ENCODE results near the gene RACK1. TPM values are rescaled to one million over a fixed set of nuclear protein-coding genes. Genes with fewer than 3 reads are reported as not detected.

The RACK1 gene
- total RNA-seq, 2 donors from 2014 or later: 3,606 to 3,662 TPM

GRCh38 chr5:181246276-181247049 lies 2.8 kb upstream of the RACK1 start:
- H3K36me3 Mint-ChIP-seq (ENCODE audit: insufficient read depth in 2 of 2): peaks cover 29 to 35% of the 10 kb centered on the region in 2 donors
- H3K4me3 Mint-ChIP-seq: peak overlapping the region; percentile 81 to 98
- no peaks in the 10 kb centered on the region for H3K27me3 Mint-ChIP-seq (ENCODE audit: low read depth)
- H3K9me3 Mint-ChIP-seq: no peaks in the 10 kb centered on the region
- peak overlapping the region; percentile 98 for H3K27ac Mint-ChIP-seq
- DNase-seq (peak; percentile 86 to 90), ATAC-seq (replicated peaks in 1 of 2) (peak; percentile 50 to 58)
- H3K4me1 Mint-ChIP-seq (ENCODE audit: low read depth): peaks cover 67% of the 10 kb centered on the region

- peak in 1 of 2 donors; percentile 1 for ATAC-seq (replicated peaks in 1 of 2)
- Mint-ChIP-seq H3K9me3 (no peaks in the 10 kb centered on the region), H3K36me3 (ENCODE audit: insufficient read depth in 2 of 2) (peaks cover 32 to 43% of the 10 kb centered on the region in 2 donors), H3K27ac (peak overlapping the region; percentile 98), H3K4me3 (peak overlapping the region; percentile 81 to 98), H3K27me3 (ENCODE audit: low read depth) (no peaks in the 10 kb centered on the region), H3K4me1 (ENCODE audit: low read depth) (peaks cover 67% of the 10 kb centered on the region)
- no peak for DNase-seq
Observed at GRCh38 chr5:181245427-181246275, 1.9 kb upstream of the RACK1 start.

GRCh38 chr5:181243018-181243563 lies 615 bp downstream of the RACK1 start:
- H3K4me3 Mint-ChIP-seq: peak overlapping the region; percentile 93 to 98
- no peak for ATAC-seq (replicated peaks in 1 of 2)
- DNase-seq: no peak
- peak overlapping the region; percentile 99 for H3K27ac Mint-ChIP-seq
- no peaks in the 10 kb centered on the region for H3K27me3 Mint-ChIP-seq (ENCODE audit: low read depth)
- peaks cover 42 to 56% of the 10 kb centered on the region in 2 donors for H3K36me3 Mint-ChIP-seq (ENCODE audit: insufficient read depth in 2 of 2)
- H3K9me3 Mint-ChIP-seq: no peaks in the 10 kb centered on the region
- H3K4me1 Mint-ChIP-seq (ENCODE audit: low read depth): peaks cover 57% of the 10 kb centered on the region

GRCh38 chr5:181242031-181242451 lies 1.7 kb downstream of the RACK1 start:
- ATAC-seq (replicated peaks in 1 of 2) (no peak), DNase-seq (no peak)
- peak overlapping the region; percentile 99 for H3K27ac Mint-ChIP-seq
- H3K9me3 Mint-ChIP-seq: no peaks in the 10 kb centered on the region
- H3K27me3 Mint-ChIP-seq (ENCODE audit: low read depth): no peaks in the 10 kb centered on the region
- peaks cover 54% of the 10 kb centered on the region for H3K4me1 Mint-ChIP-seq (ENCODE audit: low read depth)
- peaks cover 49 to 60% of the 10 kb centered on the region in 2 donors for H3K36me3 Mint-ChIP-seq (ENCODE audit: insufficient read depth in 2 of 2)
- H3K4me3 Mint-ChIP-seq: peak overlapping the region; percentile 93 to 98

GRCh38 chr5:181241393-181241975 lies 2.2 kb downstream of the RACK1 start:
- ATAC-seq (replicated peaks in 1 of 2): peak; percentile 72 to 77
- peak overlapping the region; percentile 99 for H3K27ac Mint-ChIP-seq
- peak; percentile 73 to 74 for DNase-seq
- H3K27me3 Mint-ChIP-seq (ENCODE audit: low read depth): no peaks in the 10 kb centered on the region
- H3K4me1 Mint-ChIP-seq (ENCODE audit: low read depth): peaks cover 56% of the 10 kb centered on the region
- H3K9me3 Mint-ChIP-seq: no peaks in the 10 kb centered on the region
- peaks cover 49 to 64% of the 10 kb centered on the region in 2 donors for H3K36me3 Mint-ChIP-seq (ENCODE audit: insufficient read depth in 2 of 2)
- H3K4me3 Mint-ChIP-seq: peak overlapping the region; percentile 93 to 98

- no peak for ATAC-seq (replicated peaks in 1 of 2)
- Mint-ChIP-seq H3K9me3 (no peaks in the 10 kb centered on the region), H3K4me3 (peak overlapping the region; percentile 49 to 55), H3K27me3 (ENCODE audit: low read depth) (no peaks in the 10 kb centered on the region), H3K4me1 (ENCODE audit: low read depth) (peaks cover 40% of the 10 kb centered on the region), H3K36me3 (ENCODE audit: insufficient read depth in 2 of 2) (peaks cover 48 to 65% of the 10 kb centered on the region in 2 donors), H3K27ac (peak overlapping the region; percentile 85)
- DNase-seq: no peak
Observed at GRCh38 chr5:181239062-181239663, 4.5 kb downstream of the RACK1 start.

GRCh38 chr5:181237729-181238385 lies 5.8 kb downstream of the RACK1 start:
- H3K9me3 Mint-ChIP-seq: no peaks in the 10 kb centered on the region
- H3K36me3 Mint-ChIP-seq (ENCODE audit: insufficient read depth in 2 of 2): peaks cover 40 to 55% of the 10 kb centered on the region in 2 donors
- DNase-seq (no peak), ATAC-seq (replicated peaks in 1 of 2) (no peak)
- peak overlapping the region in 1 of 2 donors; percentile 40 for H3K4me3 Mint-ChIP-seq
- H3K27me3 Mint-ChIP-seq (ENCODE audit: low read depth): no peaks in the 10 kb centered on the region
- peaks cover 40% of the 10 kb centered on the region for H3K4me1 Mint-ChIP-seq (ENCODE audit: low read depth)
- peak overlapping the region; percentile 56 for H3K27ac Mint-ChIP-seq

GRCh38 chr5:181236954-181237641 lies 6.6 kb downstream of the RACK1 start:
- no peaks in the 10 kb centered on the region for H3K9me3 Mint-ChIP-seq
- peaks cover 39% of the 10 kb centered on the region for H3K4me1 Mint-ChIP-seq (ENCODE audit: low read depth)
- DNase-seq: no peak
- peak overlapping the region; percentile 56 for H3K27ac Mint-ChIP-seq
- H3K27me3 Mint-ChIP-seq (ENCODE audit: low read depth): no peaks in the 10 kb centered on the region
- H3K4me3 Mint-ChIP-seq: no peak overlapping the region
- H3K36me3 Mint-ChIP-seq (ENCODE audit: insufficient read depth in 2 of 2): peaks cover 33 to 47% of the 10 kb centered on the region in 2 donors
- ATAC-seq (replicated peaks in 1 of 2): no peak

GRCh38 chr5:181236471-181236870 lies 7.2 kb downstream of the RACK1 start:
- Mint-ChIP-seq H3K36me3 (ENCODE audit: insufficient read depth in 2 of 2) (peaks cover 26 to 41% of the 10 kb centered on the region in 2 donors), H3K27ac (peak overlapping the region; percentile 51), H3K9me3 (no peaks in the 10 kb centered on the region), H3K4me3 (no peak overlapping the region), H3K27me3 (ENCODE audit: low read depth) (no peaks in the 10 kb centered on the region), H3K4me1 (ENCODE audit: low read depth) (peaks cover 32% of the 10 kb centered on the region)
- no peak for ATAC-seq (replicated peaks in 1 of 2)
- no peak for DNase-seq

- Mint-ChIP-seq H3K27me3 (ENCODE audit: low read depth) (no peaks in the 10 kb centered on the region), H3K9me3 (no peaks in the 10 kb centered on the region), H3K4me3 (no peak overlapping the region), H3K27ac (peak overlapping the region; percentile 51), H3K36me3 (ENCODE audit: insufficient read depth in 2 of 2) (peaks cover 23 to 35% of the 10 kb centered on the region in 2 donors), H3K4me1 (ENCODE audit: low read depth) (peaks cover 26% of the 10 kb centered on the region)
- DNase-seq (no peak), ATAC-seq (replicated peaks in 1 of 2) (no peak)
Observed at GRCh38 chr5:181235689-181236366, 7.9 kb downstream of the RACK1 start.

GRCh38 chr5:181235323-181235688 lies 8.4 kb downstream of the RACK1 start:
- no peak overlapping the region for H3K4me3 Mint-ChIP-seq
- peaks cover 28% of the 10 kb centered on the region for H3K4me1 Mint-ChIP-seq (ENCODE audit: low read depth)
- DNase-seq (no peak), ATAC-seq (replicated peaks in 1 of 2) (no peak)
- H3K27me3 Mint-ChIP-seq (ENCODE audit: low read depth): no peaks in the 10 kb centered on the region
- H3K27ac Mint-ChIP-seq: peak overlapping the region; percentile 60
- peaks cover 26 to 32% of the 10 kb centered on the region in 2 donors for H3K36me3 Mint-ChIP-seq (ENCODE audit: insufficient read depth in 2 of 2)
- H3K9me3 Mint-ChIP-seq: no peaks in the 10 kb centered on the region
